ENCODE results near the gene FOXK1. TPM values are rescaled to one million over a fixed set of nuclear protein-coding genes. Genes with fewer than 3 reads are reported as not detected.
"Not testable (repeated sequence)": the region's sequence is repeated elsewhere in the genome, so short reads cannot be mapped to it uniquely, and the experiment has no call there.

FOXK1 gene
- 10 to 100 TPM; 35.0 to 35.4 TPM for total RNA-seq

DNA sequence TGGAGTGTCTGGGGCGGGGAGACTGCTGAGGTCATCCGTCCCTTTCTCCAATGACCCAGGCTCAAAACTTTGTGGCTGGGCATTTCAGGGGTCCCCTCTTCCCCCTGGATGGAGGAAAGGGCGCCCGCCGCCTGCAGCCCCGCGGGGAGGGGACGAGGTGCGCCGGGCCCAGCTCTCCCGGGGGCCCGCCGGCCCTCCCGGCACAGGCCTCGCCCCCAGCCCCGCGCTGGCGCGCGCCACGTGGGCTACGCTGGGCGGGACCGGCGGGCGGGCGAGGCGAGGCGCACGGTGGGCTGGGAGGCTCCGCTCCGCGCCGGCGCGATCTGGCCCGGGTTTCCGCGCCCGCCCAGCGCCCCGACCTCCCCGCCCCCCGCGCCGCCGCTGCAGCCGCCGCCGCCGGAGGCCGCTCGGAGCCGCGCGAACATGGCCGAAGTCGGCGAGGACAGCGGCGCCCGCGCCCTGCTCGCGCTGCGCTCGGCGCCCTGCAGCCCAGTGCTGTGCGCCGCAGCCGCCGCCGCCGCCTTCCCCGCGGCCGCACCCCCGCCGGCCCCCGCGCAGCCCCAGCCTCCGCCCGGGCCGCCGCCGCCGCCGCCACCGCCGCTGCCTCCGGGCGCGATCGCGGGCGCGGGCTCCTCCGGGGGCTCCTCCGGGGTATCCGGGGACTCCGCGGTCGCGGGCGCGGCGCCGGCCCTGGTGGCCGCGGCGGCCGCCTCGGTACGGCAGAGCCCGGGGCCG lies at the start of gene FOXK1:
Gene FOXK1, plus strand, starts transcription at position 410 of the 735 bp plus-strand sequence. Its CDS starts 14 bp downstream, at position 424.
- DNase-seq, result peak; percentile 75
- no peaks in the 10 kb centered on the region for H3K27me3 Mint-ChIP-seq (ENCODE audit: low read depth)
- intact Hi-C loops (cut with micrococcal nuclease), result loop anchor here (5.0 kb wide), 2 partner anchors 200 to 365 kb away; partner anchors contain the start of genes RADIL and RBAK
- H3K4me3 Mint-ChIP-seq, result peak within 1 kb of the TSS; percentile 81
- H3K4me1 Mint-ChIP-seq (ENCODE audit: low read depth), result peaks cover 29% of the 10 kb centered on the region
- peak within 1 kb of the TSS; percentile 94 for H3K27ac Mint-ChIP-seq
- peaks cover 14% of the 10 kb centered on the region for H3K36me3 Mint-ChIP-seq (ENCODE audit: low read depth)
- no peaks in the 10 kb centered on the region for H3K9me3 Mint-ChIP-seq
- CTCF ChIA-PET, result interaction anchor here (1.1 to 2.0 kb wide), 2 partner anchors 33 to 40 kb away, joined by 3 to 15 read pairs; no protein-coding TSS in a partner anchor

DNA sequence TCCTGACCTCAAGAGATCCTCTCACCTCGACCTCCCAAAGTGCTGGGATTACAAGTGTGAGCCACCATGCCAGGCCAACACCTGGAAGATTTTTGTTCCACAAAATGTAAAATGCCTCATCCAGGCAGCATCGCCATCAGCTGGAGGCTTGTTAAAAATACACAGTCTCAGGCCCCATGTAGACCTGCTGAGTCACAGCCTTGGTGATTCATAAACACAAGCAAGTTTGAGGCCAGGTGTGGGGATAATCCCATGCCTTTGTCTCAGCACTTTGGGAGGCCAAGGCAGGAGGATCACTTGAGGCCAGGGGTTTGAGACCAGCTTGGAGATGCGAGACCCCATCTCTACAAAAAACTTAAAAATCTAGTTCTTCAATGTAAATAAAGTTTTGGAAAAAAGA lies 49.1 kb upstream of the FOXK1 start:
- Mint-ChIP-seq H3K4me1 (ENCODE audit: low read depth) (peaks cover 2% of the 10 kb centered on the region), H3K27me3 (ENCODE audit: low read depth) (peaks cover 4% of the 10 kb centered on the region), H3K36me3 (ENCODE audit: low read depth) (no peaks in the 10 kb centered on the region), H3K27ac (no peak overlapping the region), H3K4me3 (no peak overlapping the region), H3K9me3 (no peaks in the 10 kb centered on the region)
- intact Hi-C loops (cut with micrococcal nuclease), result loop anchor here (1.0 kb wide), 1 partner anchor 22 kb away; no protein-coding TSS in a partner anchor
- peak; percentile 72 for DNase-seq
- CTCF ChIA-PET, result no interaction called here

DNA sequence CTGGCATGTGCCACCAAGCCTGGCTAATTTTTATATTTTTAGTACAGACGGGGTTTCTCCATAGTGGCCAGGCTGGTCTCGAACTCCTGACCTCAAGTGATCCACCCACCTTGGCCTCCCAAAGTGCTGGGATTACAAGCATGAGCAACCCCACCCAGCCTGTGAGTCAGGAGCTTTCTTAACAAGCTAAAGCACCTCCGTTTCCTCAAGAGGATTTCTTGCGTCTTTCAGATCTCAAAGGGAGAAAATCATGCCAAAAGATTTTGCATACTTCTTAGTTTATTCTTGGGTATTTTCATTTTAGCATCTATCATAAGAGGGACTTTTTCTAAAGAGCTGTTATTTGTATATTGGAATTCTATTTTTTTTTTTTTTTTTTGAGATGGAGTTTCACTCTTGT lies 47.9 kb upstream of the FOXK1 start:
- intact Hi-C loops (cut with micrococcal nuclease), result no loop called here
- no peaks in the 10 kb centered on the region for H3K36me3 Mint-ChIP-seq (ENCODE audit: low read depth)
- H3K9me3 Mint-ChIP-seq, result no peaks in the 10 kb centered on the region
- DNase-seq, result no peak
- H3K27me3 Mint-ChIP-seq (ENCODE audit: low read depth), result peaks cover 4% of the 10 kb centered on the region
- CTCF ChIA-PET, result no interaction called here
- H3K27ac Mint-ChIP-seq, result no peak overlapping the region
- H3K4me1 Mint-ChIP-seq (ENCODE audit: low read depth), result peaks cover 2% of the 10 kb centered on the region
- no peak overlapping the region for H3K4me3 Mint-ChIP-seq

DNA sequence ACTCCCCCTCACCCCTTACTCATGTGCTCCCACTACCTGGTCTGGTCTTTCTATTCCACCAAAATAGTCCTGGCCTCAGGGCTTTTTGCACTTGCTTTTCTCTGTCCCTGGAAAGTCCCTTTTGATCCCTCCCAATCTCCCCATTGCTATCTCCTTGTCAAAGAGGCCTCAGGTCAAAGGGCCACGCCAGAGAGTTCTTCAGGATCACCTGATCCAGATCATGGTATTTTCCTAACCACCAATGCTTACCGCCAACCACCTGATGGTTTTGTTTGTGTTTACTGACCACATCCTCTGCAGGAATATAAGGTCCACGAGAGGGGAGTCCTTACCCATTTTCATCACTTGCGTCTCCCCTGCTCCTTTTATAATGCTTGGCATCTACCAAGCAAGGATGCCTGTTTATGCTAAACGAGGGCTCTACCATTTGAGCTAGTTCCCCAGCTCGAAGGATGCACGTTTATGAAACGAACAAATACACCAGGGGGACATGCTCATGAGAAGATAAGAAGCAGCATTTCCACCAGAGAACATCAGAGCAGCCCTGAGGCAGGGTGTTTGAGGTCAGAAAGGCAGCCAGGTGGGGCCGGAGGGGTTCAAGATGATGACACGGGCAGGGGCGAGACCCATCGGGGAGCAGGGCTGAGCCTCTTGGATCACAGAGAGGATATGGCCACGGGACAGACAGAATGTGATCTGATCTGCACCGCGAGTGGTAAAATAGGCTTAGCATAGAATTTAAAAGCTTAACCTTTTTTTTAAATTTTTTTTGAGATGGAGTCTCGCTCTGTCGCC lies 43.1 kb upstream of the FOXK1 start:
- no peaks in the 10 kb centered on the region for H3K27me3 Mint-ChIP-seq (ENCODE audit: low read depth)
- H3K9me3 Mint-ChIP-seq, result no peaks in the 10 kb centered on the region
- intact Hi-C loops (cut with micrococcal nuclease), result no loop called here
- H3K36me3 Mint-ChIP-seq (ENCODE audit: low read depth), result peaks cover 2% of the 10 kb centered on the region
- CTCF ChIA-PET, result no interaction called here
- H3K27ac Mint-ChIP-seq, result no peak overlapping the region
- peaks cover 3% of the 10 kb centered on the region for H3K4me1 Mint-ChIP-seq (ENCODE audit: low read depth)
- DNase-seq, result no peak
- H3K4me3 Mint-ChIP-seq, result no peak overlapping the region

DNA sequence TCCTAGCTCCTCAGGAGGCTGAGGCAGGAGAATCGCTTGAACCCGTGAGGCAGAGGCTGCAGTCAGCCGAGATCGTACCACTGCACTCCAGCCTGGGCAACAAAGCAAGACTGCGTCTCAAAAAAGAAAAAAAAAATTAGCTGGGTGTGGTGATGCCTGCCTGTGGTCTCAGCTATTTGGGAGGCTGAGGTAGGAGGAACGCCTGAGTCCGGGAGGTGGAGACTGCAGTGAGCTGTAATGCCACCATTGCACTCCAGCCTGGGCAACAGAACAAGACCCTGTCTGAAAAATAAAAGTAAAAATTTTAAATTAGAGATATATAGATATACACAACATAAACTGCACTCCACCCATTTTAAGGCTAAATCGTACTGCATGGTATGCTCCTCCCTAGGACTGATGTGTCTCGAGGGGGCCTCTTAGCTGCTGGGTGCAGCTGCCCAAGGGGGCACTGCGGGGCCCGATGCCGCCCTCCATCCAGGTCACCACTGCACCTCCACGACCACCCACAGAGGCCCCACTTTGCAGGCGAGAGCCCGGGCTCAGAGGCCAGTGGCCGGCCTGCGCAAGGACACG lies 40.9 kb upstream of the FOXK1 start:
- Mint-ChIP-seq H3K36me3 (ENCODE audit: low read depth) (peaks cover 2% of the 10 kb centered on the region), H3K4me3 (peak overlapping the region; percentile 67), H3K4me1 (ENCODE audit: low read depth) (peaks cover 3% of the 10 kb centered on the region), H3K27ac (no peak overlapping the region), H3K9me3 (no peaks in the 10 kb centered on the region), H3K27me3 (ENCODE audit: low read depth) (no peaks in the 10 kb centered on the region)
- intact Hi-C loops (cut with micrococcal nuclease), result loop anchor here (1.0 kb wide), 4 partner anchors 43 to 134 kb away; partner anchors contain the start of gene AP5Z1
- CTCF ChIA-PET, result interaction anchor here (0.6 to 2.0 kb wide), 10 partner anchors 29 to 1011 kb away, joined by 3 to 15 read pairs (median 4); partner anchors contain the start of genes AP5Z1 and FOXK1
- DNase-seq, result no peak

DNA sequence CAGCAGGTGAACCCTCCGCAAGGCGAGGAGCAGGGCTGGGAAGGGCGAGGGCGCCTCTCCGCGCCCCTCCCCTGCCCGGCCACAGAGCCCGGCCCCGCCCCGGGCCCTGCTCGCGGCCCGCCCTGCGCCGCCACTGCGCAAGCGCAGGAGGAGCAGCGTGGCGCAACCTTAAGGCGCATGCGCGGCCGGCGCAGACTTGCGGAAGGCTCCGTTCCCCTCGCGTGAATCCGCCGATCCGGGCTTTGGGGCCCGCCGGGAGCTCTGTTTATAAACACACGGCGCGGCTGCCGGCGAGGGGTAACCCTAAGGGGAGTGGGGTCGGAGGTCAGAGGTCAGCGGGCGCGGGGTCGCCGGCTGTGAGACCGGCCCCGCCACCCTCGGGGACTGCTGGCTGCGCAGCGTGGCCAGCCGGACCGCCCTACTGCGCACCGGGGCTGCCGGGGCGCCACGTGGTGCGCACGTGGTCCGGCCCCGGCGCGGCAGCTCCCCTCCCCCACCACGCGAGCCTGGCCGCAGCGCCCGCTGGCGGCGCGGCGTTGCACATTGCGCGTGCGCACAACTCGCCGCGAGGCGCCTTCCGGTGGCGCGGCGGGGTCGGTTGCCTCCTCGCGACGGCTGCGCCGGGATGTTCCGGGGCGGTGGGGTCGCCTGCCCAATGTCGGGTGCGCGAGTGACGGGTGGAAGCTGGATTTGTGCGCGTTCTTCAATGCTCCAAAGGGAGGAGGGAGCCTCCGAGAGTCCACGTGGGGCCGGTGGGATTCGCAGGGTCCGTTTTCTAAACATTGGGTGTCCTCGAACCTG lies 40.2 kb upstream of the FOXK1 start:
- H3K4me3 Mint-ChIP-seq, result peak overlapping the region; percentile 89
- H3K27ac Mint-ChIP-seq, result peak overlapping the region; percentile 90
- no peaks in the 10 kb centered on the region for H3K9me3 Mint-ChIP-seq
- DNase-seq, result peak; percentile 94
- no peaks in the 10 kb centered on the region for H3K27me3 Mint-ChIP-seq (ENCODE audit: low read depth)
- H3K4me1 Mint-ChIP-seq (ENCODE audit: low read depth), result peaks cover 3% of the 10 kb centered on the region
- CTCF ChIA-PET, result interaction anchor here (0.7 to 2.0 kb wide), 7 partner anchors 30 to 157 kb away, joined by 3 to 15 read pairs (median 4); partner anchors contain the start of genes AP5Z1 and FOXK1
- peaks cover 2% of the 10 kb centered on the region for H3K36me3 Mint-ChIP-seq (ENCODE audit: low read depth)
- intact Hi-C loops (cut with micrococcal nuclease), result loop anchor here (1.0 kb wide), 4 partner anchors 42 to 133 kb away; partner anchors contain the start of gene AP5Z1

DNA sequence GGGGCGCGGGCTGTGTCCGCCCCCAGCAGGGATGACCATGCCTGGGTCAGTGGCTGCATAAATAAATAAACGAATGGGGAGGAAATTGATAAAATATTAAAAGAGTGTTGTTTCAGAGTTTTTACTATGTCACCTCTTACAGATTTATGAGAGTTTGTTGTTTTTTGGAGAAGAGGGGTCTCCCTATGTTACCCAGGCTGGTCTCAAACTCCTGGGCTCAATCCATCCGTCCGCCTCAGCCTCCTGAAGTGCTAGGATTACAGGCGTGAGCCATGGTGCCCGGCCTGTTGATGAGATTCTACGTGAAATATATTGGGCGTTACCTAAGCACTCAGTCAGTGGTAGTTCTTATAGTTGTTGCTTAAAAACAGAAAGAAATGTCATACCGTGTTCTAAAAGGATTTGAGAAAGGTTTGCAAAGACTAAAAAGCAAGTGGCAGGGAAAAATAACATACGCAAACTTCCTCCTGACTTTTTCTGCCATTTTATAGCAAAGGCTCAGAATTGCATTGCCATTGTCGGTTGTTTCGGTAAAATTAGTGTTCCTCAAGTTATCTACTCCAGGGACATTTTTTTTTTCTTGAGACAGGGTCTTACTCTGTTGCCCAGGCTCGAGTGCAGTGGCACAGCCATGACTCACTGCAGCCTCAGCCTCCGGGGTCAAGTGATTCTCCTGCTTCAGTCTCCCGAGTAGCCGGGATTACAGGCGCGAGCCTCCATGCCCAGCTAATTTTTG lies 39.5 kb upstream of the FOXK1 start:
- Mint-ChIP-seq H3K27me3 (ENCODE audit: low read depth) (no peaks in the 10 kb centered on the region), H3K36me3 (ENCODE audit: low read depth) (peaks cover 2% of the 10 kb centered on the region), H3K4me1 (ENCODE audit: low read depth) (peaks cover 3% of the 10 kb centered on the region), H3K9me3 (no peaks in the 10 kb centered on the region), H3K27ac (peak overlapping the region; percentile 90), H3K4me3 (peak overlapping the region; percentile 89)
- intact Hi-C loops (cut with micrococcal nuclease), result no loop called here
- DNase-seq, result no peak
- CTCF ChIA-PET, result interaction anchor here (1.1 to 2.0 kb wide), 4 partner anchors 17 to 133 kb away, joined by 4 to 15 read pairs (median 6); partner anchors contain the start of genes AP5Z1 and FOXK1

DNA sequence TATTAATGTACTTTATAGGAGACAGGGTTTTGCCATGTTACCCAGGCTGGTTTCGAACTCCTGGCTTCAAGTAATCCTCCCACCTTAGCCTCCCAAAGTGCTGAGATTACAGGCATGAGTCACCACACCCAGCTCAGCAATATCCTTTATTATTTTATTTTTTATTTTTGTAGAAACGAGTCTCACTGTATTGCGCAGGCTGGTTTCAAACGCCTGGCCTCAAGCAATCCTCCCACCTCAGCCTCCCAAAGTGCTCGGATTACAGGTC lies 39.0 kb upstream of the FOXK1 start:
- Mint-ChIP-seq H3K27ac (peak overlapping the region; percentile 90), H3K4me3 (peak overlapping the region; percentile 89)
- H3K9me3 Mint-ChIP-seq; H3K4me1 Mint-ChIP-seq (ENCODE audit: low read depth); H3K27me3 Mint-ChIP-seq (ENCODE audit: low read depth); H3K36me3 Mint-ChIP-seq (ENCODE audit: low read depth); DNase-seq; intact Hi-C loops (cut with micrococcal nuclease): not testable (repeated sequence)
- CTCF ChIA-PET, result interaction anchor here (1.2 kb wide), 1 partner anchor 16 kb away, joined by 4 read pairs; no protein-coding TSS in a partner anchor

DNA sequence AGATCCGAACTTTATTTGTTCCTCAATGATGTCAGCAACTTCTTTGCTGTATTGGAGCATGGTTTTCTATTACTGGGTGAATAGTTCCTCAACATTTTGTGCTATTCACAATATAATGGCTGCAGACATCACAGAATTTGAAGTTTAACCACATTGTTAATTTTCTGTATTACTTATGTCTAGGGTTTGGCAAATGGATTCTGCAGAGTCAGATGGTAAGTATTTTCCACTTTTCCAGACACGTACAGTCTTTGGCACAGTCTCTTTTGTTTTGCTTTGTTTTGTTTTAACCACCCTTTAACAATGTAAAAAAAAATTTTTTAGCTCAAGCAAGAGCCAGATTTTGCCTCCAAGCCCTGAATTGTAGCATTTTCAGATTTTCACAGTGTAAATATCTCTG lies 36.8 kb upstream of the FOXK1 start:
- H3K4me1 Mint-ChIP-seq (ENCODE audit: low read depth), result peaks cover 3% of the 10 kb centered on the region
- CTCF ChIA-PET, result interaction anchor here (1.1 kb wide), 1 partner anchor 28 kb away, joined by 3 read pairs; no protein-coding TSS in a partner anchor
- no peak overlapping the region for H3K27ac Mint-ChIP-seq
- no peaks in the 10 kb centered on the region for H3K27me3 Mint-ChIP-seq (ENCODE audit: low read depth)
- no peaks in the 10 kb centered on the region for H3K9me3 Mint-ChIP-seq
- intact Hi-C loops (cut with micrococcal nuclease), result no loop called here
- no peak overlapping the region for H3K4me3 Mint-ChIP-seq
- H3K36me3 Mint-ChIP-seq (ENCODE audit: low read depth), result peaks cover 2% of the 10 kb centered on the region
- DNase-seq, result no peak

DNA sequence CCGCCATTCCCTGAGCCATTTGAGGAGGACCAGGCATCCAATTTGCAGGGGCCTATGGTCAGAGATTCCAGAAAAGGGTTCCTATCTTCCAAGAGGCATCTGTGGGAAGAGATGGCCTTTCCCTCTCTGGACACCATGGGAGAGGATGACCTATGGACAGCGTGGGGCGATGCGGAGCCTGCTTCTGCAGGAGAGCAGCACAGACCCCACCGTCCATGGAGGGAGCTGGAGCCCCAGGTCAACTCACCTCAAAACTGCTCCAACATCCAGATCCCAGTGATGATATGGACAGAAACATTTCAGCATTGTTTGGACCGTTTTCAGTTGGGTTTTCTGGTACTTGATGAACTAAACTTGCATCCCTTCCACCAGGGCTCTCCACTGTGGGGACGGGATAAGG lies 34.0 kb upstream of the FOXK1 start:
- no peak overlapping the region for H3K27ac Mint-ChIP-seq
- H3K4me3 Mint-ChIP-seq, result no peak overlapping the region
- H3K36me3 Mint-ChIP-seq (ENCODE audit: low read depth), result no peaks in the 10 kb centered on the region
- no peak for DNase-seq
- intact Hi-C loops (cut with micrococcal nuclease), result no loop called here
- CTCF ChIA-PET, result interaction anchor here (1.4 kb wide), 1 partner anchor 11 kb away, joined by 4 read pairs; no protein-coding TSS in a partner anchor
- H3K27me3 Mint-ChIP-seq (ENCODE audit: low read depth), result no peaks in the 10 kb centered on the region
- no peaks in the 10 kb centered on the region for H3K4me1 Mint-ChIP-seq (ENCODE audit: low read depth)
- no peaks in the 10 kb centered on the region for H3K9me3 Mint-ChIP-seq

DNA sequence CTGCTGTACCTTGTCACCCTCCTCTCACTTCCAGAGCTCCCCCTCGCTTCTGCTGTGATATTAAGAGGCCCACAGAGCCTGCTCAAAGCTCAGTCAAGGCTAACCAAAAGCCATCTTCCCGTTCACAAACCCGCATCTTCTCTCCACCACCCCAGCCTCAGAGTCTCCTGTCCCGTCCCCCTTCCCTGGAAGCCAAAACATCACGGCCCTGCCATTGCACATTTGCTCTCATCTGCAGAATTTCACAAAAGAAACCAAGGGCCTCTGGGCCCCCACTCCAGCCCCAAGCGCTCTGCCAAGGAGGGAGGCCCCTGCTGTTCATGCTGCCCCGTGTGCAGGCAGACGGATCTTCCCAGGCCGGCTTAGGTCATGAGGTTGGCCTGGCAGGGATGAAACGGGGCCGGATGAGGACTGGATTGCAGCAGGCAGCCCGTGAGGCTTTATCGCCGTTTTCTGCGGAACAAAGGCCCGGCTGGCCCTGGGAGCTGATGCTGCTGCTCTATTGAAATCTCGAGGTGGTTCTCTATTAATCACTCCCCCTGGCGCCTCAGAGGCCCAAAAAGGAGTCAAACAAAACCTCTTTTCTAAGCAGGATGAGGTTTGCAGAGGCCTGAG lies 31.6 kb upstream of the FOXK1 start:
- DNase-seq, result no peak
- no peaks in the 10 kb centered on the region for H3K9me3 Mint-ChIP-seq
- CTCF ChIA-PET, result no interaction called here
- H3K4me3 Mint-ChIP-seq, result no peak overlapping the region
- intact Hi-C loops (cut with micrococcal nuclease), result no loop called here
- no peaks in the 10 kb centered on the region for H3K27me3 Mint-ChIP-seq (ENCODE audit: low read depth)
- H3K4me1 Mint-ChIP-seq (ENCODE audit: low read depth), result no peaks in the 10 kb centered on the region
- no peak overlapping the region for H3K27ac Mint-ChIP-seq
- H3K36me3 Mint-ChIP-seq (ENCODE audit: low read depth), result no peaks in the 10 kb centered on the region

Data from activated naive CD4-positive, alpha-beta T cell treated with anti-CD3 and anti-CD28 coated beads for 36 hours (primary cell).